Measurements from ENCODE around the gene FIBCD1.

GRCh38 chr9:130963916-130964315 lies 24.9 kb upstream of the FIBCD1 start:
- TF ChIP-seq EZH2 (IDR thresholded peaks at IDR 0.05; ENCODE audit: insufficient read depth, poor library complexity, severe bottlenecking) (no peak), EZH2phosphoT487 (IDR thresholded peaks at IDR 0.05; ENCODE audit: insufficient read depth, low read depth) (no peak)
